ENCODE results near the gene MRPS18A. TPM values are rescaled to one million over a fixed set of nuclear protein-coding genes. Genes with fewer than 3 reads are reported as not detected.

The MRPS18A gene
- total RNA-seq, 1 donor from 2014 or later = 57.0 TPM

DNA sequence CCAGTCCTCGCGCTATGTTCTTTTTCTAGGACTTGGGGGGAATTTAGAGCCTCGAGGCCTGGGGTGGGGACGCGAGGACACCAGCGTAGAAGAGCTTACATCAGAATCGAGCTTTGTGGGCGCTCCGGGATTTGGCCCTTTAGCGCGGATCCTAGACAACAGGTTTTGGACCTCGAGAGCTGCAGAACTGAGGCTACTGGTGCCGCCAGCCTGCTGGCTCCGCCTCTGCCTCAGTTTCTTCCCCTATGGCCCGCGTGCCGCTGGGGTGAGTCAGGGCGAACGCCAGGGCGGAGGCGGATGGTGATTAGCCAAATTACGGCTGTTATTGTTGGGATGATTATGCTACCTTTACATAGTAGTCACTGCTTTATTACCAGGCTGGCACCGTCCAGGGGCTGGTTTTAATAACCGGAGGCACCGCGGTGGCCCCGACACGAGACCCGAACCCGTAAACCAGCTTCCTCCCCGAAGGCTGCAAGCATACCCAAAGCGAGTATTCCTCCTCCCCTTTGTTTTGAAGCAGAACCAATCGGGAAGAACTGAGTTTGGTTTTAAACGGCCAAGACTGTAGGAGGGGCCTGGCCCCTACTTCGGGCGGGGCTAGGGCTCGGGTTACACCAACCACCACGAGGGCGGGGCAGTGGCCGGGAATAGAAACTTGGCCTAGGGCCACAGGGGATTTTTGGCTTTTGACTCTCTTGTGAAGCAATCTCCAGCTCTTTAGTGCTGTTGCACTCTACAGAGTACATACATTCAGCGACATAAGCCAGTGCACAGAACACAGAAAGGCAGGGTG, 57.9 kb downstream of the MRPS18A start:
- intact Hi-C loops (cut with micrococcal nuclease) = loop anchor here (1.0 to 10.0 kb wide), 14 partner anchors 16 to 857 kb away; partner anchors contain the start of genes ABCC10, CDC5L, HSP90AB1 and MRPL14
- CTCF ChIA-PET = interaction anchor here (1.0 to 1.6 kb wide), 5 partner anchors 16 to 683 kb away, joined by 3 to 5 read pairs (median 3); partner anchors contain the start of gene AARS2
- H3K4me1 Mint-ChIP-seq = peaks cover 41% of the 10 kb centered on the region

GRCh38 chr6:43629104-43629504, 58.5 kb downstream of the MRPS18A start, which contains the start of gene GTPBP2:
TSS of gene GTPBP2 (minus strand) at chr6:43629264. CDS start at chr6:43629162, 102 bp downstream.
- TF ChIP-seq, protein P1, sequence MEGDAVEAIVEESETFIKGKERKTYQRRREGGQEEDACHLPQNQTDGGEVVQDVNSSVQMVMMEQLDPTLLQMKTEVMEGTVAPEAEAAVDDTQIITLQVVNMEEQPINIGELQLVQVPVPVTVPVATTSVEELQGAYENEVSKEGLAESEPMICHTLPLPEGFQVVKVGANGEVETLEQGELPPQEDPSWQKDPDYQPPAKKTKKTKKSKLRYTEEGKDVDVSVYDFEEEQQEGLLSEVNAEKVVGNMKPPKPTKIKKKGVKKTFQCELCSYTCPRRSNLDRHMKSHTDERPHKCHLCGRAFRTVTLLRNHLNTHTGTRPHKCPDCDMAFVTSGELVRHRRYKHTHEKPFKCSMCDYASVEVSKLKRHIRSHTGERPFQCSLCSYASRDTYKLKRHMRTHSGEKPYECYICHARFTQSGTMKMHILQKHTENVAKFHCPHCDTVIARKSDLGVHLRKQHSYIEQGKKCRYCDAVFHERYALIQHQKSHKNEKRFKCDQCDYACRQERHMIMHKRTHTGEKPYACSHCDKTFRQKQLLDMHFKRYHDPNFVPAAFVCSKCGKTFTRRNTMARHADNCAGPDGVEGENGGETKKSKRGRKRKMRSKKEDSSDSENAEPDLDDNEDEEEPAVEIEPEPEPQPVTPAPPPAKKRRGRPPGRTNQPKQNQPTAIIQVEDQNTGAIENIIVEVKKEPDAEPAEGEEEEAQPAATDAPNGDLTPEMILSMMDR (IDR thresholded peaks at IDR 0.05) = no peak
- Mint-ChIP-seq H3K27ac (peak within 1 kb of the TSS; percentile 99), H3K27me3 (no peaks in the 10 kb centered on the region), H3K9me3 (no peaks in the 10 kb centered on the region), H3K4me3 (peak within 1 kb of the TSS; percentile 98), H3K36me3 (ENCODE audit: low read depth) (peaks cover 35% of the 10 kb centered on the region), H3K4me1 (peaks cover 40% of the 10 kb centered on the region)
- CTCF ChIA-PET = interaction anchor here (1.0 to 1.6 kb wide), 4 partner anchors 17 to 684 kb away, joined by 3 to 5 read pairs (median 4); partner anchors contain the start of gene AARS2
- ATAC-seq (ENCODE audit: low read depth) (peak; percentile 83), DNase-seq (peak; percentile 92)
- intact Hi-C loops (cut with micrococcal nuclease) = loop anchor here (1.0 to 10.0 kb wide), 14 partner anchors 16 to 857 kb away; partner anchors contain the start of genes ABCC10, CDC5L, HSP90AB1 and MRPL14
- POLR2A ChIA-PET = interaction anchor here (0.6 to 3.0 kb wide), 35 partner anchors 10 to 1065 kb away, joined by 3 to 23 read pairs (median 5); partner anchors contain the start of genes CDC5L, CNPY3, HSP90AB1 and MRPL14

More for the DNA sequence above, 57.9 kb downstream of the MRPS18A start:
- peak; percentile 87 for DNase-seq
- no peaks in the 10 kb centered on the region for H3K27me3 Mint-ChIP-seq
- ATAC-seq (ENCODE audit: low read depth) = peak; percentile 70
- no peaks in the 10 kb centered on the region for H3K9me3 Mint-ChIP-seq
- TF ChIP-seq, protein P1 (IDR thresholded peaks at IDR 0.05) = no peak
- peak overlapping the region; percentile 98 for H3K4me3 Mint-ChIP-seq
- POLR2A ChIA-PET = interaction anchor here (0.5 to 3.0 kb wide), 41 partner anchors 10 to 1066 kb away, joined by 3 to 23 read pairs (median 4); partner anchors contain the start of genes CDC5L, CNPY3, HSP90AB1 and MRPL14
- peaks cover 30% of the 10 kb centered on the region for H3K36me3 Mint-ChIP-seq (ENCODE audit: low read depth)
- H3K27ac Mint-ChIP-seq = peak overlapping the region; percentile 99

- H3K4me3 Mint-ChIP-seq = peak overlapping the region; percentile 98
- TF ChIP-seq, protein P1 (IDR thresholded peaks at IDR 0.05) = no peak
- ChIA-PET CTCF (interaction anchor here (1.0 to 1.6 kb wide), 4 partner anchors 17 to 684 kb away, joined by 3 to 5 read pairs (median 4); partner anchors contain the start of gene AARS2), POLR2A (interaction anchor here (0.6 to 3.0 kb wide), 20 partner anchors 11 to 857 kb away, joined by 3 to 23 read pairs (median 6); partner anchors contain the start of genes HSP90AB1, MRPL14, POLH and POLR1C)
- H3K27ac Mint-ChIP-seq = peak overlapping the region; percentile 99
- H3K4me1 Mint-ChIP-seq = peaks cover 35% of the 10 kb centered on the region
- no peaks in the 10 kb centered on the region for H3K9me3 Mint-ChIP-seq
- intact Hi-C loops (cut with micrococcal nuclease) = loop anchor here (1.0 to 10.0 kb wide), 14 partner anchors 17 to 856 kb away; partner anchors contain the start of genes ABCC10, CDC5L, HSP90AB1 and MRPL14
- no peaks in the 10 kb centered on the region for H3K27me3 Mint-ChIP-seq
- DNase-seq = peak; percentile 43
- H3K36me3 Mint-ChIP-seq (ENCODE audit: low read depth) = peaks cover 41% of the 10 kb centered on the region
- peak; percentile 12 for ATAC-seq (ENCODE audit: low read depth)
Observed at GRCh38 chr6:43628393-43629103, 59.0 kb downstream of the MRPS18A start.

DNA sequence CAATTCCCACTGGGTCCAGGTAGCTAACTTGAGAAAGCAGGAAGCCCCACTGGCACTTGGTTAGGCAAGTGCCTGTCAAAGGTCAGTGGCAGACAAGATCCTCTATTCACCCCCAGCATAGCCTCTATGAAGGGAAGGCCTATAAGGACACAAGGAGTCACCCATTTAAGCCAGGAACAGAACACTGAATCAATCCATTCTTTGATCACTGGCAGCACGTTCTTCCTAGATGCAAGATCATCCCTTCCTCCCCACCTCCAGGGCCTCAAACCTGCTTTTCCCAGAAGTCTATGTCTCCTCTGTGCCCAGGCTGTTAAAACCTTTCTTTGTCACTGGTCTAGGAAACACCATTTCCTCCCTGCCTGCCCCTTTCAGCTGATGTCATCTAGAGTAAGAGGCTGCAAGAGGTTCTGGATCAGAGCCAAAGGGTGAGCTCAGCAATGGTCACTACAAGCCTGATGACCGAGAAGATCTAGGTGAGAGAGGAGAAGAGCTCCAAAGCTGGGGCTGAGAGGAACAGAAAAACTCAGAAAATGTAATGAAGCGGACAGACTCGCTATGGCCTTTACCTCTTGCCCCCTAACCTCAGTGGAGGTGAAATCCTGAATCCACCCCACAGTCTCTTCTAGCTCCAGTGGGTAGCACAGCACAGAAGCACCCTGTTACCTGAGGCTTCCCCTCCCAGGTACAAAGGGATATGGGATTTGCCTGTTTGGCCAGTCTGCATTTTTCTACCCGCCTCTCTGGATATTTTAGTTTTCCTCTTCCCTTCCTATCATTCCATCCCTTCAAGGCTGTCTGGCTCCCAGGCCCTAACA, 60.4 kb downstream of the MRPS18A start:
- H3K9me3 Mint-ChIP-seq = no peaks in the 10 kb centered on the region
- H3K36me3 Mint-ChIP-seq (ENCODE audit: low read depth) = peaks cover 54% of the 10 kb centered on the region
- ChIA-PET POLR2A (interaction anchor here (0.6 to 1.2 kb wide), 2 partner anchors 9 to 1165 kb away, joined by 3 to 4 read pairs; no protein-coding TSS in a partner anchor), CTCF (interaction anchor here (0.9 kb wide), 1 partner anchor 19 kb away, joined by 4 read pairs; no protein-coding TSS in a partner anchor)
- TF ChIP-seq, protein P1 (IDR thresholded peaks at IDR 0.05) = no peak
- H3K27me3 Mint-ChIP-seq = no peaks in the 10 kb centered on the region
- intact Hi-C loops (cut with micrococcal nuclease) = loop anchor here (5.0 to 10.0 kb wide), 3 partner anchors 382 to 855 kb away; partner anchors contain the start of gene TTBK1
- DNase-seq = no peak
- ATAC-seq (ENCODE audit: low read depth) = no peak
- peaks cover 35% of the 10 kb centered on the region for H3K4me1 Mint-ChIP-seq
- peak overlapping the region; percentile 43 for H3K27ac Mint-ChIP-seq
- H3K4me3 Mint-ChIP-seq = peak overlapping the region; percentile 48

Data from activated B cell treated with CpG ODN at 0.5 μM for 24 hours (primary cell).